CD4-positive, alpha-beta T cell treated with Interleukin-12 subunit alpha and Interleukin-12 subunit beta, for 1 hour (primary cell): ENCODE measurements around the gene LRMDA.

Experiments used
- DNase-seq: peaks from one replicate; pipeline ENCODE4 v3.0.0-alpha.2; 2020

The LRMDA gene

GRCh38 chr10:75431180-75432111, at the start of gene LRMDA:
Gene LRMDA, plus strand, starts transcription at chr10:75431624.
- DNase-seq = no peak

DNA sequence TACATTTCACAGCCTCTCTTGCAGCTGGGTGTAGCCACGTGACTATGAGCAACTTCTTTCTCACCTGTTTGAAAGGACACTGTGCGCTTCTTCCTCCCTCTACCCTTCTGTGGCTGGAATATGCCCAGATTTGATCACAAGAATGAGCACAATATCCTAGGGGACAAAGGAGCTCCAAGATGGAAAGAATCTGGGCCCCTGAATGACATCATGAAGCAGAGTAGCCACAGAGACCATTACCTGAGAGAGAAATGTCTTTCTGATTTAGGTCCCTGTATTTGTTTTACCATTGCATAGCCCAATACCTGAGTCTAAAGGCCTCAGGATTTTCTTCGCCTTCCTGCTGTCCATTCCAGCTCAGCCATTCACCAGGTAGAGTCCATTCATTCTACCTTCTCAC, 45.3 kb upstream of the LRMDA start:
- no peak for DNase-seq

DNA sequence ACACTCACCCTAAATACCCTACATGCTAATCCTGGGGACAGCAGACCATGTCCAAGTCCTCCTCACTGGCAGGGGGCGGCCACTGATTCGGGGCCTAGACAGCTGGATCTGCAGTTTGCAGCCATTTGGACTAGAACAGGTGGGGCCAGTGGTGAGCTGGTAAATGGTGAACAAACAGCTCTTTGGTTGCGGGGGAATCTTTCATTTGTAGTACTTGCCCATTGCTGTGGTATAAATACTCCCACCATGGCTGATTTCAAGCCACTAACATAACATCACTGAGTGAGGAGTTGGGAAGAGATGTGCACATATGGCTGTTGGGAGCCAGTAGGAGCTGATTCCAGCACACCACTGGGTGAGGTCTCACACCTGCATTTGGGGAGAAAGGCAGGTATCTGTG, 43.3 kb upstream of the LRMDA start:
- DNase-seq = no peak

DNA sequence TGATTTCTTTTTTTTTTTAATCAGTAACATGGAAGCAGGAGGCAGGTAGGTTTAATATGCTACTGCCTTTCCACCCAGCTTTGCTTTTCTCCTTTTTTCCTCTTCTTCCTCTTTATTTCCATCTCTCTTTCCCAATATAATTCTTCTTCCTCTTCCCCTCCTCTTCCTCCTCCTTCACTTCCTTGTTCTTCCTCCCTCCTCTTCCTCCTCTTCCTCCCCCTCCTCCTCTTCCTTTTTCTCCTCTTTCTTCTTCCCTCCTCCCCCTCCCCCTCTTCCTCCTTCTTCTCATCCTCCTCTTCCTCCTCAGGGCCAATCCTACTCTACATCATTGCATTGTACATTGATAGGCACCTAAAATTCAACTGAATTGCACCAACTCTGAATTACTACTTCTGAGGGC, 41.2 kb upstream of the LRMDA start:
- no peak for DNase-seq

- no peak for DNase-seq
Measured at GRCh38 chr10:75392271-75392670, 39.2 kb upstream of the LRMDA start.

DNA sequence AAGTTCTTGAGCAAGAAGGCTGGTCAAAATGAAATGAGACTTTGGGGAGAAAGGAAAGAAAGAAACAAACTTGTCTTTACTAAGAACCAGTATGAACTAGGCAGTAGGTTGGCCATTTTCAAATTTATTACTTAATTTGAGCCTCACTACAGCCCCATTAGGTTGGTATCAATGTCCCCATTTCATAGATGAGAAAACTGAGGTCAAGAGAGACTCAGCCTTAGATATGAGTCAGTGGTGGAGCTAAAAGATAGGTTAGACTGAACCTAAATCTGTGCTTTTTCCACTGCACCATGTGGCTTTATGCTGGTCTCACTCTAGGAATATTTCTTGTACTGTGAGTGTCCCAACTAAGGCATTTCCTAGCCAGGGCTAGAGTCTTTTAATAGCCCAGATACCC, 38.7 kb upstream of the LRMDA start:
- no peak for DNase-seq

DNA sequence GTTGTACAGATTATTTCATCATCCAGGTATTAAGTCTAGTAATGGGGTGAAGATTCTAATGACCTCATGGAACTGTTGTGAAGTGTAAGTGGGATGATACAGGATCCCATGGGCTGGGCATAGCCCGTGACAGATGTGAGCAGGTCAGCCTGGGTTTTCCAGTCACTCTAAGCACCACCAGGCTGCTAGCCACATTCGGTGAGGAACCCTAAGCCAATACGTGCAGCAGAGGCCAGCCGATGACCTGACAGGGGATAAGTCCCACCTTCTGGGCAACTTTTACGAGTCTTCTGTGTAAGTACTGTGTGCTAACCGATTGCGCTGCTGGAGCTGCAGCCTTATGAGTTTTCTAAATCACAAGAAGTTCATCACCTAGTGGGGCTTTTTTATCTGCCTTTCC, 37.2 kb upstream of the LRMDA start:
- DNase-seq = no peak

DNA sequence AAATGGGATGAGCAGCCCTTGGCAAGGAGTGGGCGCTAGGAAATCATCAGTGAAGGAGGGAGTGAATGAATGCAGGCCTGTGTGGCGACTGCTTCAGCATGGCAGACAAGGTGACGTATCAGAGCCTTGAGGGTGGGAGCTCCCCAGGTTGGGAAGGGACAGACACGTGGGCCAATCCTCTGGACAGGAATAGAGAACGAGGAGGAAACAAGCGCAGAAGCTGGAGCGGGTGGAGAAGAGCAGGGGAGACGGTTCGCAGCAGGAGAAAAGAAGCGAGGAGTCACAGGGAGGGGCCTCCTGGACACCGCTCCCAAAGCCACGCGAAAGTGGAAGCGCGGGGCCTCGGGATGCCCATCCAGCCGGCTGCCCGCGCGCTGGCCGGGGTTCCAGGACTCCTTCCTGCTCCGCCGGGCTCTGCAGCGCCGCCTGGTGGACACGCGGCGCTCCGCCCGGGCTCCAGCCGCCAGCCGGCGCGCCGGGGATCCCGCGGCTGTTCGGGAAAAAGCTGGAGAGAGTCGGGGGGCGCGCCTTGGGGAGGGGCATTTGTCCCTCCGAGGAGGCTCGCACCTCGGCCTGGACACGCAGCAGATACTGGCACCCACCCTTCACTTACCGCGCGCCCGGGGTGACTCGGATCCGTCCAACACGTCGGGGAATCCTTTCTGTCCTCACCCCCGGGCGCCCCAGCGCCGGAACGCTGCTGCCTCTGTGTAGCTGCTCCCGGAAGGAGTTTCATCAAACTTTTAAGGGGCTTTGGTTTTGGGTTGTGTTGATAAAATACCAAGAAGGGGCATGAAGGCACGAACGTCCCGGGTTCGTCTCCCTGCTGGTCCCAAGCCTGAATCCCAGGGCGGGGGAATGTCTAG, 36.1 kb upstream of the LRMDA start:
- no peak for DNase-seq

- DNase-seq = no peak
Measured at GRCh38 chr10:75395932-75396630, 35.3 kb upstream of the LRMDA start.

- no peak for DNase-seq
Measured at GRCh38 chr10:75396631-75397495, 34.6 kb upstream of the LRMDA start.

- no peak for DNase-seq
Measured at GRCh38 chr10:75397496-75398199, 33.8 kb upstream of the LRMDA start.

GRCh38 chr10:75398200-75398691, 33.2 kb upstream of the LRMDA start:
- no peak for DNase-seq

DNA sequence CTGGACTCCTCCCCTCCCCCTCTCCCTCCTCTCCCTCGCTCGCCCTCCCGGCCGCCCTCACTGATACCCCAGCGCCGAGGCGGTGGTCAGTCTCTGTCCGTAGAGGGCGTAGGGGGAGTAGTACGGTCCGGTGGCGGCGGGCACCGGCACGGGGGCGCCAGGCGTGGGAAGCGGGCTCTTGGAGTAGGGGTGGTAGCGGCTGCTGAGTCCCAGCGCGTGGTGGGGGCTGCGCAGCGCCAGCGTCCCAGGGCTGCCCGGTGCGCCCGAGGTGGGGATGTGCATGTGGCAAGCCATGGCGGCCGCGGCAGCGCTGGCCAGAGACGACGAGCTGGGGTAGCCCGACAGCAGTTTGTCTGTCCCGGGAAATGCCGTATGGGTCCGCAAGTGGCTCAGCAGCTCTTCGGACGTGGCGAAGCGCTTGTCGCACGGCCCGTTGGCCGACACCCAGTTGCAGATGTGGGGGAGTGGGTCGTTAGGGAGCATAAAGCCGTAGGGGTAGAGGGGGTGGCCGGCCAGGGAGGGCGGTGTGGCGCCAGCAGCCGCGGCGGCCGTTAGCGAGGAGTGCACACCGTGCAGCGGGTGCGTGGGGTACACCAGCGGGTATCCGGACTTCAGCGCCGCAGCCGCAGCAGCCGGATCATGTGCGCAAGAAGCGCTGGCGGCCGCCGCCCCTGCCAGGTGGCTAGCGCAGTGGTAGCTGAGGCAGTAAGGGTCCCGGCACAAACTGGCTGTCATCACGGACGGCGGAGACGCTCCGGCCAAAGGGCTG, 32.5 kb upstream of the LRMDA start:
- no peak for DNase-seq

- peak; percentile 30 for DNase-seq
Measured at GRCh38 chr10:75399461-75400162, 31.8 kb upstream of the LRMDA start.

- DNase-seq = no peak
Measured at GRCh38 chr10:75400163-75400770, 31.2 kb upstream of the LRMDA start.

GRCh38 chr10:75400771-75401568, 30.5 kb upstream of the LRMDA start:
- no peak for DNase-seq

GRCh38 chr10:75401569-75402485, 29.6 kb upstream of the LRMDA start, which contains the start of gene ZNF503:
Gene ZNF503, minus strand, starts transcription at chr10:75401764. Its CDS starts 345 bp downstream, at chr10:75401419.
- DNase-seq = peak; percentile 34
